Hepatocyte (in vitro differentiated cells): ENCODE measurements around the gene RINL.

Experiments used
- EZH2 ChIP-seq: fragments of 200-600 bp; sonication (generic); IDR thresholded peaks from 2 replicates; pipeline ENCODE4 v1.6.1; 2016; ENCODE audit warnings: antibody characterized with exemption, mild to moderate bottlenecking, borderline replicate concordance
- EZH2phosphoT487 ChIP-seq: fragments of 200-600 bp; sonication (generic); IDR thresholded peaks from one replicate; pipeline ENCODE4 v1.6.1; 2018; ENCODE audit warnings: antibody characterized with exemption, mild to moderate bottlenecking, low read depth, moderate library complexity; ENCODE audit not compliant: unreplicated experiment, severe bottlenecking

DNA sequence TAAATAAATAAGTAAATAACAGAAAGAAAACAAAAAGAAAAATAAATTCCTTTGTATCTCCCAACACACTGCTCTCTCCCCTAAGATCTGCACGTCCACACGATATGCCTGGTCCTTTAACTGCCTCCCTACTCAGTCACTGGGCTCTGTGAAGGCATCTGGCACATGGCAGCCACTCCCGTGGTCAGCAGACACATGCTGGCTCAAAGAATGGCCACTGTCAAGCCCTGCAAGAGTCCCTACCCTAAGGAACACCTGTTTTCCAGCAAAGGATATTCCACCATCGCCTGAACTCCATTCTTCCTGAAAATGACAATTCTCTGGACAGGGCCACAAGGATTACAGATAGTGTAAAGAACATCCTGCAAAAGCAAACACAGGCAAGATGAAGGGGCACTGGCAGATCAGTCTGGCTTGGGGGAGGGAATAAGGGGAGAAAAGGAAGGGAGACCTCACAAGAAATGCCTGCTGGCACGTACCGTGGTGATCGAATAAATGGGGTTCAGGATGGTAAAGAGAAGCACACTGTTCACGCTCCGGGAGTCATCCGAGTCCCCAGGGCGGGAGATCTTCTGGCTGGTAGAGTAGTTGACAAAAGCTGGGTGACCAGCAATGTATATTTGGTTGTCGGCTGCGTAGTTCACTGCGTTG lies 32.6 kb downstream of the RINL start:
- no peak for TF ChIP-seq EZH2phosphoT487
- TF ChIP-seq EZH2, result no peak
